ENCODE data around the gene GRIK2.

Gene GRIK2

GRCh38 chr6:101445527-101445926, 52.0 kb downstream of the GRIK2 start:
- no peak for TF ChIP-seq JUND (IDR thresholded peaks at IDR 0.05; ENCODE audit: low read depth)
- in situ Hi-C loops (cut with HindIII; ENCODE audit: low pct_unique_long_range_greater_than_20kb, low sequenced_read_pairs) = no loop called here
- DNase-seq (ENCODE audit: low read depth in 1 of 2, low spot score in 1 of 2) = no peak

DNA sequence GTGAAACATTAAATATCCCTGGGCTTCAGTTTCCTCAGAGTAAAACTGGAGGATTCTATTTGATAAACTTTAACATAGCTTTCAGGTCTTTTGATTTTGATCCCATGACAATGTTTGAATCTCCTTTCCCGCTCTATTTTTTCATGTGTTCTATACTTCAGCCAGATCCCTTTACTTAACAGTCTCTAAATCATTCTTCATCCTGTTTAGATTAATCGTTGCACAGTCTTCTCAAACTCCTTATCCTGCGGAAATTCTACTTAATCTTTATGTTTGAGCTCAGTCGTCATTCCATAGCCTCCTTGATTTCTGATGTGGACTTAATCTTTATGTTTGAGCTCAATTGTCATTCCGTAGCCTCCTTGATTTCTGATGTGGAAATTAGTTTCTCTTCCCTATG, 57.4 kb downstream of the GRIK2 start:
- in situ Hi-C loops (cut with HindIII; ENCODE audit: low pct_unique_long_range_greater_than_20kb, low sequenced_read_pairs) = no loop called here
- TF ChIP-seq JUND (IDR thresholded peaks at IDR 0.05; ENCODE audit: low read depth) = no peak
- no peak for DNase-seq (ENCODE audit: low read depth in 1 of 2, low spot score in 1 of 2)

DNA sequence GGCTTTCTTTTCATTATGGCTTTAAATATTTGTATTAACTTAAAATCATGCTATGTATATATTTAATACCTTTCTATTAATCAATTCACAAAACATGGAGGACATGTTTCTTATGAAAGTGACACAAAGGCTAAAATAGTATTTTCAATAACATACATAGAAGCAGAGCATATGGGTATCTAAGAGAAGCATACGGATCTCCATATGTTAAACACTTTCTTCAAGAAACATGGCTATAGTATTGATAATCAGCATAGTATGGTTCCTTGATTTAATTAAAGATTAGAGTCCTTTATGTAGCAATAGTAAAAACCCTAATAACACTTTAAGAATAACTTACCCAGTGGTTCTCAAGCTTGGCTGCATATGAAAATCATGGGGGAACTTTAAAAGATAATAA, 58.5 kb downstream of the GRIK2 start:
- in situ Hi-C loops (cut with HindIII; ENCODE audit: low pct_unique_long_range_greater_than_20kb, low sequenced_read_pairs) = no loop called here
- TF ChIP-seq JUND (IDR thresholded peaks at IDR 0.05; ENCODE audit: low read depth) = no peak
- no peak for DNase-seq (ENCODE audit: low read depth in 1 of 2, low spot score in 1 of 2)

DNA sequence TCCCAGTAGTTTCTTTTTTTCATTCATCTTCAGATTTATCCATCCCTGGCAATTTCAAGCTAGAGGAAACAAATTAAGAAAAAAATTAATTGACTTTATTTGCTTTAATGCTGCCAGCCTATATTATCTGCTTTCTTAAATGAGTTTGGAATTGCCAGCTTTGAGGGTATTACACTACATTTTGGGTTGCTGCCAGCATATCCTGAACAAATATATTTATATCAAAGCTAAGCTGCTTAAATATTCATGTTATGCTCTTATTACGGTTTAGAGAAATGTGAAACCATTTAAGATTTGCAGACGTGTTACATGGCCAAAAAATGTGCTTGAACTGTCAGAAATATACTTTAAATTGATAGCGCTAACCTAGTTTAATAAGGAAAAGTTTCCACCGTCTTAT, 59.7 kb downstream of the GRIK2 start:
- in situ Hi-C loops (cut with HindIII; ENCODE audit: low pct_unique_long_range_greater_than_20kb, low sequenced_read_pairs) = no loop called here
- TF ChIP-seq JUND (IDR thresholded peaks at IDR 0.05; ENCODE audit: low read depth) = no peak
- DNase-seq (ENCODE audit: low read depth in 1 of 2, low spot score in 1 of 2) = no peak

GRCh38 chr6:101454106-101454676, 60.7 kb downstream of the GRIK2 start:
- TF ChIP-seq JUND (IDR thresholded peaks at IDR 0.05; ENCODE audit: low read depth) = no peak
- DNase-seq (ENCODE audit: low read depth in 1 of 2, low spot score in 1 of 2) = peak in 1 of 2 experiments; percentile 29
- in situ Hi-C loops (cut with HindIII; ENCODE audit: low pct_unique_long_range_greater_than_20kb, low sequenced_read_pairs) = no loop called here

DNA sequence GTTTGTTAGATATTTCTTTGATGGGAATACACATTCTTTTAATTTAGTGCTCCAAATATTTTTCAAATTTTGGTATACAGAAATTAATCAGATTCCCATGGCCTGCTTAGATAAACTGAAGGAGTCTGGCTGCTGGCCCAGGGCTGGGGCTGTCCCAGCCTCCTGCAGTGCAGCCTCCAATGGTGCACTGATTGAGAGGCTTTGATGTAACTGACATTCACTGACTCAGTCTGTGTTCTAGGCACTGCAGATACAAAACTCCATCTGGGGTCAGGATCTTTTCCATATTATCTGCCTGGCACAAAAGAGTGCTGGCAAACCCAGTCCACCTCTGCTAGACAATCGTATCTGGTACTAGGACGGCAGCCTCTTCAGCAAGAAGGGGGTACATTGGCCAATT, 64.8 kb downstream of the GRIK2 start:
- TF ChIP-seq JUND (IDR thresholded peaks at IDR 0.05; ENCODE audit: low read depth) = no peak
- DNase-seq (ENCODE audit: low read depth in 1 of 2, low spot score in 1 of 2) = no peak
- in situ Hi-C loops (cut with HindIII; ENCODE audit: low pct_unique_long_range_greater_than_20kb, low sequenced_read_pairs) = no loop called here

DNA sequence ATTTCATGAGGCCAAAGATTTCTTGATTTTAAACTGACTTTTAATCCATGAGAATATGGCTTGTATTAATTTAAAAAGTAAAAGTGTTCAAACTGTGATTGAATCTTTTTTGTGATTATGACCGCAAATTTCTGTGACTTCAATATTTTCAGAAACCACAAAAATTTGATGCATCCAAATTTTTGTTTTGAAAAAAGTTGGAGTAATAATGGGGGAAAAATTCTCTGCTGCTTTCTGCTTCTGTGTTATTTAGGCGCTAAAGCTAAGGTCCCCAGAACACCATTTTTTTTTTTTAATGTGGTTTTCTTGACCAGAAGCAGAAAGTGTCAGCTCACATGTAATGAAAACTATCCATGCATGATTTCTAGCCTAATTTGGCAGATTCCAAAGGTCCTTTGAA, 65.3 kb downstream of the GRIK2 start:
- DNase-seq (ENCODE audit: low read depth in 1 of 2, low spot score in 1 of 2) = no peak
- in situ Hi-C loops (cut with HindIII; ENCODE audit: low pct_unique_long_range_greater_than_20kb, low sequenced_read_pairs) = no loop called here
- TF ChIP-seq JUND (IDR thresholded peaks at IDR 0.05; ENCODE audit: low read depth) = no peak

- no peak for DNase-seq (ENCODE audit: low read depth in 1 of 2, low spot score in 1 of 2)
- no peak for TF ChIP-seq JUND (IDR thresholded peaks at IDR 0.05; ENCODE audit: low read depth)
- in situ Hi-C loops (cut with HindIII; ENCODE audit: low pct_unique_long_range_greater_than_20kb, low sequenced_read_pairs) = no loop called here
These were observed 69.1 kb downstream of the GRIK2 start for GRCh38 chr6:101462576-101462975.

DNA sequence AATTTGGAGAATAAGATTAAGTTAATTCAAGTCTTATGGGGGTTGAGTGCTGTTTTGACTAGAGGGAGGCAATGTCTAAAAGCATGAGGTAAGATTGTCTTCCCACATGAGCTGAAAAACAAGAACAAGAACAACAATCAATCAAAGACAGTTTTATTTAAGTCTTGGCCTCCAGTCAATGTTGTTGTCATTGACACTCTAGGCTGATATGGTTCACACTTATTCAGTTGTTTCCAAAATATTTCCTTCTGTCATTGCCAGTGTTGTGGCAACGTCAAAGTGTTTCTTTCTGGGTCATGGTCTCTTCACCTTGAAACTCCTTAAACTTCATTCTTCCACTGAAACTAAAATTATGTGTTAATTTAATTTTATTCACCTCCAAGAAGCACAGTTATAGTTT, 72.4 kb downstream of the GRIK2 start:
- DNase-seq (ENCODE audit: low read depth in 1 of 2, low spot score in 1 of 2) = no peak
- in situ Hi-C loops (cut with HindIII; ENCODE audit: low pct_unique_long_range_greater_than_20kb, low sequenced_read_pairs) = no loop called here
- no peak for TF ChIP-seq JUND (IDR thresholded peaks at IDR 0.05; ENCODE audit: low read depth)

DNA sequence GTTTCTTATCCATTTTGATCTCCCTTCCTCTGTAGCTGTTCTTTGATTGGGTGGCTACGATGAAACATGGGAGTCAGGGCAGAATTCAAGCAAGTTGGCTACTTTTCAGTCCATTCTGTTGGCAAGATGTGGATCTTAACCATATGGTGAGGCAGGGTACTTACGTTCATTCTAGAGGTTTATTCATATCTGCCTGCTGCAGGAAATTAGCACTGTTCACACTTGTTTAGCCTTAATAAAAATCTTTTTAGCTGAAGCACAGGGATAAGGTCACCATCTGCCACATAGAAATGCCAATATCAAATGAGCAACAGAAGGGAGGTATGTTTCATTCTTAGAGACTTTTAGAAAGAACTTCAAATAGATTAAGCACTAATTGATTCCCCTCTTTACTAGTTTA, 83.9 kb downstream of the GRIK2 start:
- TF ChIP-seq JUND (IDR thresholded peaks at IDR 0.05; ENCODE audit: low read depth) = no peak
- in situ Hi-C loops (cut with HindIII; ENCODE audit: low pct_unique_long_range_greater_than_20kb, low sequenced_read_pairs) = no loop called here
- DNase-seq (ENCODE audit: low read depth in 1 of 2, low spot score in 1 of 2) = no peak

GRCh38 chr6:101478891-101479290, 85.4 kb downstream of the GRIK2 start:
- in situ Hi-C loops (cut with HindIII; ENCODE audit: low pct_unique_long_range_greater_than_20kb, low sequenced_read_pairs) = no loop called here
- TF ChIP-seq JUND (IDR thresholded peaks at IDR 0.05; ENCODE audit: low read depth) = no peak
- no peak for DNase-seq (ENCODE audit: low read depth in 1 of 2, low spot score in 1 of 2)

GRCh38 chr6:101482606-101483005, 89.1 kb downstream of the GRIK2 start:
- no peak for TF ChIP-seq JUND (IDR thresholded peaks at IDR 0.05; ENCODE audit: low read depth)
- no peak for DNase-seq (ENCODE audit: low read depth in 1 of 2, low spot score in 1 of 2)
- in situ Hi-C loops (cut with HindIII; ENCODE audit: low pct_unique_long_range_greater_than_20kb, low sequenced_read_pairs) = no loop called here

GRCh38 chr6:101484781-101485180, 91.3 kb downstream of the GRIK2 start:
- no peak for DNase-seq (ENCODE audit: low read depth in 1 of 2, low spot score in 1 of 2)
- in situ Hi-C loops (cut with HindIII; ENCODE audit: low pct_unique_long_range_greater_than_20kb, low sequenced_read_pairs) = no loop called here
- TF ChIP-seq JUND (IDR thresholded peaks at IDR 0.05; ENCODE audit: low read depth) = no peak

DNA sequence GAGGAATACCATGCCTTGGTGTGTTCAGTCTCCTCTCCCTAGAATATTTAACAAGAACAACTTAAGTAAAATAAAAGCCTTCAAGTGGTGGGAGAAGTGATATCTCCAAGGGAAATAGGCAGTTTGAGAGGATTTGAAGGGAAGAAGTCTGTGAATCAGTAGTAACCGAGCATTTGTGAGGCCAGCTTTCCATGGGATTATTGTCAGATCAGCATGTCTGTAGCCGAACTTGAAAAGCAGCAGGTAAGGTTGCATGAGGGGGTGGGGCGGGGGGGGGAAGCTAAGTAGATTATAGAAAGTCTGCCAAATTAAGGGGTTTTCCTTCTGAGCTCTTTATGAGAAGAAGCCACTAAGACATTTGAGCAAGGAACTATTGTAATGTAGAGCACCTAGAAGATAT, 92.6 kb downstream of the GRIK2 start:
- no peak for TF ChIP-seq JUND (IDR thresholded peaks at IDR 0.05; ENCODE audit: low read depth)
- in situ Hi-C loops (cut with HindIII; ENCODE audit: low pct_unique_long_range_greater_than_20kb, low sequenced_read_pairs) = no loop called here
- no peak for DNase-seq (ENCODE audit: low read depth in 1 of 2, low spot score in 1 of 2)
